ENCODE results near the gene IFI30. TPM values are rescaled to one million over a fixed set of nuclear protein-coding genes. Genes with fewer than 3 reads are reported as not detected.
"Not testable (repeated sequence)": the region's sequence is repeated elsewhere in the genome, so short reads cannot be mapped to it uniquely, and the experiment has no call there.

IFI30 gene
- polyA plus RNA-seq, 1 donor = 11.3 TPM

DNA sequence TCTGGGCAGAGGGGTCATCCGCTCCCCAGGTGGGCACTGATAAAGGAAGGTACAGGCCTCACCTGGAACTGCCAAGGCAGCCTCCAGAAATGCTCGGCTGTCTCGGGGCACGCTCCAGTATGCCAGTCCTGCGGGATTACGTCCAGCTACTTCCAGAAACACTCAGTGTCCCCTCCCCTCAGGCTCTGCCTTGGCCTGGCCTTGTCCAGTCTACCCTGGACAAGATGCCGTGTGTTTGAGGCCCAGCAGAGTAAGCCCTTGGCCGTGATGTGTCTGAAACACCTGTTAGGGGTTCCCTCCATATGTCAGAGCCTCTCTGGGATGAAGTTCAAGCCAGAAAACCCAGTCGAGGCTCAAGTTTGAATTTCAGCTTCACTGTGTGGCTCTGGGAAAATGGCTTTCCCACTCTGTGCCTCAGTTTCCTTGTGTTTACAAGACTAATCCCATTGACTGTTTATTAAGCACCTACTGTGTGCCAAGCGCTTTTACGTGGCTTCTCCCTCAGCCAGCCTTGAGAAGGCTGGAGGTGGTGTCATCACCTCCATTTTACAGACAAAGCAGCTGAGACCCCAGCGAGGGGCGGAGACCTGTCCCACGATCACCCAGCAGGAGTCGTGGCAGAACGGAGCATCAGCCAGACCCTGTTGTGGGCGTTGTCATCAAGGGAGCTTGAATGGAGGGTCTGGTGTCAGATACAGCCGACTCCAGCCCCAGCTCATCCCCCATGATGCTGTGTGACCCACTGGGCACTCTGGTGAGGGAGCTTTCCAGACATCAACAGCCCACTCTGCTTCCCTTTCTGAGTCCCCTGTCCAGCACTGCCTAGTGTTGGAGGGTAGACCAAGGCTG lies 22.6 kb upstream of the IFI30 start:
- no peak for DNase-seq

GRCh38 chr19:18152442-18152816 lies 21.2 kb upstream of the IFI30 start:
- peak; percentile 98 for DNase-seq

GRCh38 chr19:18152817-18153555 lies 20.6 kb upstream of the IFI30 start, which contains the start of gene PIK3R2:
Gene PIK3R2, plus strand, starts transcription at chr19:18153163. Its CDS starts 2,717 bp downstream, at chr19:18155880.
- DNase-seq = peak; percentile 100

DNA sequence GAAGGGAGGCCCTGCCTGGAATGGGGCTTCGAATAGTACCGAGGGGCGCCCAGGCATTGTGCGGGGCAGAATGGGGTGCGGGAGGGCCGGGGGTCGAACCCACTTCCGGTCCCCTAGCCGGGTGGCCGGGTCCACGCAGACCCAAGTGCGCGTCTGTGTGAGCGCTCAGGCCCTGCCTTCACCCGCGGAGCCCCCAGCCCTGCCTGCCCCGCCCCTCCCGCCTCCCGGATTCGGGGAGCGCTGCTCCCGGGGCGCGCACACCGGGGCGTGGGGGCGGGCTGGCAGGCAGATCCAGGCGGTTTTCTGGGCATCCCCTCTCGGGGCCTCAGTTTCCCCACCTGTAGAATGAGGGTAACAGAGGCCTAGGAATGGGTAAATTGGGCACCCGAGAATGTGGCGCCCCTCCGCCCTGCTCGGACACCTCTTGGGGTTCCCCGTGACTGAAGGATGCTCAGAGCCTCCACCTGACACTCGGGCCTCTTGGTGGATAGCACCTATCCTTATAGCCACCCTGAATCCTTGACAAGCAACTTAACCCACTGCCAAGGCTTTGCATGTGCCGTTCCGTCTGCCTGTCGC lies 20.0 kb upstream of the IFI30 start:
- DNase-seq = no peak

DNA sequence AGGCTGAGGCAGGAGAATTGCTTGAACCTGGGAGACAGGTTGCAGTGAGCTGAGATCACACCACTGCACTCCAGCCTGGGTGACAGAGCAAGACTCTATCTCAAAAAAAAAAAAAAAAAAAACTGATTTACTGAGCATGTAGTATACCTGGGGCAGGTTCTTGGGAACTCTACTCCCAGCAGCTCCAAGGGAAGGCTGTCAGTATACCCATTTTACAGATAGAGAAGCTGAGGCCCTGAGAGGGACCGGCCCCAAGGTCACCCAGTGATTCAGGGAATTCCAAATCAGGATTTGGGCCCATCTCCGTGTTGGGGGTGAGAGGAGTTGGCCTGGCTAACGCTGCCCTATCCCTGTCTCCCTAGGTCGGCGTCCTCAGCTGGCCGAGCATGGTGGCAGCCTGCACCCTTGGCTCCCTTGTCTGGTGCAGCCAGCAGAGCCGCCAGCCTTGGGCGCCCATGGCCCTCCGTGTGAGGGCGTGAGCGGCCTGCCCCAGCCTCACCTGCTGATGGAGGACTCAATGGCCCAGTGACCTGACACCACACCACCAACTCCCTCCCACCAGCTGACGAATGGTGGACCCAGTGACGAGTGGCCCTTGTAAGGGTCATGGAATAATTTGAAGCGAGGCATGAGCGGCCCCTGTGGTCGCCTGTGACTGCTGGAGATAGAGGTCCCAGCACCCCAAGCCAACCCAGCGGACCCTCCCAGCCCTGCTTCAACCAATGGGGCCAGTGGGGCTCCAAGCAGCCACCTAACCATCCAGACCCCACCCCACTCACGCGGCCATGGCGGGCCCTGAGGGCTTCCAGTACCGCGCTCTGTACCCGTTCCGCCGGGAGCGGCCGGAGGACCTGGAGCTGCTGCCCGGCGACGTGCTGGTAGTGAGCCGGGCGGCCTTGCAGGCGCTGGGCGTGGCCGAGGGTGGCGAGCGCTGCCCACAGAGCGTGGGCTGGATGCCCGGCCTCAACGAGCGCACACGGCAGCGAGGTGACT lies 18.2 kb upstream of the IFI30 start:
- DNase-seq = no peak

DNA sequence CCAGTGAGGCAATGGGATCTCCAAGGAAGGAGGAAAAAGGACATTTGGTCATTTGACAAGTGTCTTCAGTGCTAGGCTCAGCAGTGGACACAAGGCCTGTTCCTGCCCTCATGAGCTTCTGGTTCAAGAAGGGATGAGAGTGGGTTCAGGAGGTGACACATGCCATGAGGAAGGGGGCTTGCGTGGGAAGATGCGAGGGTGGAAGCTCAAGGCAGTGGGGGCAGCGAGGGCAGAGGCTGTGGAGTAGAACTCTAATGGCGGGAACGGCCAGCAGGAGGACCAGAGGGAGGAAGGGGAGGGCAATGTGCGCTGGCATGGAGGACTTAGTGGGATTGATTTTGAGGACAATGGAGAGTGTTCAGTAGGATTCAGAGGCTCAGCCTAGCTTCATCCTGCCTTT lies 17.3 kb upstream of the IFI30 start:
- DNase-seq = no peak

DNA sequence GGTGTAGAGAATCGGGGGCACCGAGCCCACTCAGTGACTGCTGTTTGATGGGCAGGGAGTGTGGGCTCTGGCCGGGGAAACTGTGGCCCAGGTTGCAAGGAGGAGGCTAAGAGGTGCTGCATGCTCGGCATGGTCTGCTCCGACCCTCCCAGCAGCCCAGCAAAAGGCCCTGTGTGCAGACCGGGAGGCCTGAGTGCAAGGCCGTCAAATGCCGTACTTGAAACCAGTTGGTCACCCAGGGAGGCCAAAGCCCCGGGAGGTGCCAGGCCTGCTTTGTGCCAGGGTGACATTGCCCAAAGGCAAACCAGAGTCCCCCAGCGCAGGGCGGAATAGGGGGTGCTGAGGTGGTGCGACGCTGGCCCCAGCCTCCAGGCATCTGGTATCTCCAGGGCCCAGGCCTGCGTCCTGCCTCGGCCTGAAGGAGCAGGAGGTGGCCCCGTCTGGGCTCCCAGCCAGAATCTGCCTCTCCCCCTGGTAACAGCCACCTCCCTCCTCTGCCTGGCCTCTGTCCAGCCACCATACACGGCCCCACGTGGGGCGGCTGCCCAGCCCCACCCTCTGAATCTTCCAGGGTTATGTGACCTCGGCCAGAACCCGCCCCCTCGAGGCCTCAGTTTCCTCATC lies 16.7 kb upstream of the IFI30 start:
- peak; percentile 68 for DNase-seq

GRCh38 chr19:18157465-18158063 lies 16.0 kb upstream of the IFI30 start:
- DNase-seq = no peak

- DNase-seq = no peak
These were observed 15.1 kb upstream of the IFI30 start for GRCh38 chr19:18158467-18158866.

- not testable (repeated sequence) for DNase-seq
These were observed 14.5 kb upstream of the IFI30 start for GRCh38 chr19:18159059-18159616.

DNA sequence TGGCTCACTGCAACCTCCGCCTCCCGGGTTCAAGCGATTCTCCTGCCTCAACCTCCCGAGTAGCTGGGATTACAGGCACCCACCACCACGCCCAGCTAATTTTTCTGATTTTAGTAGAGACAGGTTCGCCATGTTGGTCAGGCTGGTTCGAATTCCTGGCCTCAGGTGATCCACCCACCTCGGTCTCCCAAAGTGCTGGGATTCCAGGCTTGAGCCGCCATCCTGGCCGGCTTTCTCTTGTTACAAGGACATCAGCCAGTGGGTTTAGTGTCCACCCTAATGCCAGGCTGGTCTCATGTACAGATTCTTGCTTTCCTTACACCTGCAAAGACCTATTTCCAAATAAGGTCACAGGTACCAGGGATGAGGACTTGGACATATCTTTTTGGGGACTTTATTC lies 13.8 kb upstream of the IFI30 start:
- DNase-seq = no peak

- no peak for DNase-seq
These were observed 13.1 kb upstream of the IFI30 start for GRCh38 chr19:18160493-18160970.

GRCh38 chr19:18160971-18161635 lies 12.5 kb upstream of the IFI30 start:
- DNase-seq = peak; percentile 49

DNA sequence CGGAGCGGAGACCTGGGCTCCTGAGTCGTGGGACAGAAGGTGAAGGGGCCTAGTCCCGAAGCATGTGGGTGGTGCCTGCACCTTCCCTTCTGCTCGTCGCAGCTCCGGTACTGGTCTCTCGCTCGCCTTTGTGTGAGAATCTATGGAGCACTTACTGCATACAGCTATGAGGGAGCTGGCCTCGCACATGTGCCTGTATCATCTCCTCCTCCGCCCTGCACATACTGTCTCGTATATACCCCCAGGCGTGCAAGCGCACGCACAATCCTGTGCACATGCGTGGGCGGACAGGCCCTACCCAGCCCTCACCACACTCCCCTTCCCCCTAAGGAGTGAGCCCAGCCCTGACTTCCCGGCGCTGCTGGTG lies 12.0 kb upstream of the IFI30 start:
- no peak for DNase-seq

GRCh38 chr19:18164072-18164471 lies 9.5 kb upstream of the IFI30 start:
- DNase-seq = no peak

- DNase-seq = no peak
These were observed 7.6 kb upstream of the IFI30 start for GRCh38 chr19:18165794-18166544.

DNA sequence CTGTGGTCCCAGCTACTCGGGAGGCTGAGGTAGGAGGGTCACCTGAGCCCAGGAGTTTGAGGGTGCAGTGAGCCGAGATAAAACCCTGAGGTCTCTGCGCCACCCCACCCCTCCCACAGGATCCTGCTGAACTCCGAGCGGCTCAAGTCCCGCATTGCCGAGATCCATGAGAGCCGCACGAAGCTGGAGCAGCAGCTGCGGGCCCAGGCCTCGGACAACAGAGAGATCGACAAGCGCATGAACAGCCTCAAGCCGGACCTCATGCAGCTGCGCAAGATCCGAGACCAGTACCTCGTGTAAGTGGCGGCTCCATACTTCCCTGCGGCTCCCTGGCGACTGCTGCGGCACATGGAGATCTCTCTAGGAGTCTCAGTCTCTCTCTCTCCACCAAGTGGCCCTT lies 6.6 kb upstream of the IFI30 start:
- no peak for DNase-seq

- no peak for DNase-seq
These were observed 5.5 kb upstream of the IFI30 start for GRCh38 chr19:18167975-18168645.

Measured in left kidney (tissue), 2 donors.